Lung (tissue), 12 donors: ENCODE measurements around the gene RAD51D. TPM values are rescaled to one million over a fixed set of nuclear protein-coding genes. Genes with fewer than 3 reads are reported as not detected.
"Not testable (repeated sequence)": the region's sequence is repeated elsewhere in the genome, so short reads cannot be mapped to it uniquely, and the experiment has no call there.

ENCODE experiments used
- ATAC-seq: fragments of 200-7000 bp; cut with Tn5 transposase; one replicate; pipeline ENCODE4 v1.9.1; 2020; ENCODE audit warnings: moderate number of reproducible peaks; ENCODE audit not compliant: insufficient read depth, low FRiP score
- DNase-seq, 3 donors: peaks; one replicate each; pipeline ENCODE4 v3.0.0-alpha.2; 2013 to 2017
- H3K27ac ChIP-seq, 2 donors: one replicate each; pipeline ENCODE4 v1.5.1; 2013; ENCODE audit warnings: mild to moderate bottlenecking in 2 of 2, moderate library complexity in 2 of 2, control low read depth in 1 of 2, inconsistent platforms in 1 of 2, low read depth in 1 of 2, low read length in 1 of 2
- H3K27me3 ChIP-seq, 3 donors: one replicate each; pipeline ENCODE4 v1.5.1; 2013; ENCODE audit warnings: low read length in 2 of 3; ENCODE audit not compliant: control insufficient read depth in 3 of 3, insufficient read depth in 3 of 3
- H3K36me3 ChIP-seq, 4 donors: one replicate each; pipeline ENCODE4 v1.5.1; 2013; ENCODE audit warnings: low read length in 4 of 4, mild to moderate bottlenecking in 1 of 4, moderate library complexity in 1 of 4; ENCODE audit not compliant: control insufficient read depth in 4 of 4, insufficient read depth in 4 of 4
- H3K4me1 ChIP-seq, 5 donors: one replicate each; pipeline ENCODE4 v1.5.1; 2013; ENCODE audit warnings: low read length in 5 of 5, mild to moderate bottlenecking in 2 of 5, moderate library complexity in 1 of 5; ENCODE audit not compliant: control insufficient read depth in 5 of 5, insufficient read depth in 5 of 5
- H3K4me3 ChIP-seq: one replicate; pipeline ENCODE4 v1.5.1; 2013; ENCODE audit warnings: mild to moderate bottlenecking, control low read depth, moderate library complexity
- H3K9ac ChIP-seq, 2 donors: one replicate each; pipeline ENCODE4 v1.5.1; 2013; ENCODE audit warnings: low read length in 2 of 2, control low read depth in 1 of 2; ENCODE audit not compliant: insufficient read depth in 1 of 2
- H3K9me3 ChIP-seq, 4 donors: one replicate each; pipeline ENCODE4 v1.5.1; 2013; ENCODE audit warnings: low read length in 3 of 4, mild to moderate bottlenecking in 1 of 4, moderate library complexity in 1 of 4; ENCODE audit not compliant: control insufficient read depth in 4 of 4, insufficient read depth in 3 of 4
- CTCF ChIP-seq: IDR thresholded peaks from 2 replicates; pipeline ENCODE4 v1.5.1; 2012; ENCODE audit warnings: mild to moderate bottlenecking; ENCODE audit errors: control extremely low read depth, extremely low read depth
- WGBS, 2 donors: extraction: QIAGEN DNeasy Blood & Tissue Kit; methylation state at CpG; one replicate each; pipeline ENCODE4 v1.1.7; 2013; 5-methylcytosine and 5-hydroxymethylcytosine counted together
- polyA plus RNA-seq, 2 donors: library from polyadenylated mRNA; stranded (reverse); fragments of 200-250 nt; gene quantifications; one replicate each; pipeline ENCODE4 v1.2.1, GENCODE V29; 2013
- total RNA-seq, 2 donors: library from RNA; depleted of rRNA in 1 of 2; stranded (reverse); fragments of >200 nt in 1 of 2; gene quantifications; one replicate each; pipeline ENCODE4 v1.2.1, GENCODE V29; 2014 to 2021
- donor health status: control.
- donor health status: control.
- donor health status: Bipolar disorder and iron deficiency.
- donor health status: healthy.
- donor health status: DM: yes; HTN: yes; CAD: no.

Gene RAD51D
- total and polyA plus RNA-seq, 4 donors = 5.0 to 17.4 (median 8.9) TPM

GRCh38 chr17:35099908-35100307 lies 19.8 kb downstream of the RAD51D start:
- no peak overlapping the region for H3K9ac ChIP-seq
- DNase-seq = no peak
- H3K27me3 ChIP-seq = no peaks in the 10 kb centered on the region
- no peak for ATAC-seq
- H3K27ac ChIP-seq = no peak overlapping the region
- no peak for TF ChIP-seq CTCF
- no peaks in the 10 kb centered on the region for H3K4me1 ChIP-seq
- H3K36me3 ChIP-seq = peaks cover 6 to 33% (median 8%) of the 10 kb centered on the region in 4 donors
- no peak overlapping the region for H3K4me3 ChIP-seq
- no peaks in the 10 kb centered on the region for H3K9me3 ChIP-seq
- 57 to 91% methylated on average over 3 of the region's 3 CpGs for WGBS, 2 donors

- ATAC-seq (no peak), DNase-seq (no peak)
- Histone ChIP-seq H3K9me3 (no peaks in the 10 kb centered on the region), H3K4me3 (no peak overlapping the region), H3K9ac (no peak overlapping the region), H3K4me1 (no peaks in the 10 kb centered on the region), H3K36me3 (peaks cover 0 to 30% (median 8%) of the 10 kb centered on the region in 4 donors), H3K27ac (no peak overlapping the region), H3K27me3 (no peaks in the 10 kb centered on the region)
- TF ChIP-seq CTCF = no peak
- WGBS, 2 donors = 82 to 92% methylated on average over 2 of the region's 2 CpGs
Measured at GRCh38 chr17:35097776-35098175, 21.9 kb downstream of the RAD51D start.

- no peak for TF ChIP-seq CTCF
- no peak overlapping the region for H3K9ac ChIP-seq
- no peak overlapping the region for H3K4me3 ChIP-seq
- H3K9me3 ChIP-seq = no peaks in the 10 kb centered on the region
- ATAC-seq (no peak), DNase-seq (no peak)
- H3K27me3 ChIP-seq = no peaks in the 10 kb centered on the region
- peaks cover 0 to 20% (median 8%) of the 10 kb centered on the region in 4 donors for H3K36me3 ChIP-seq
- no peaks in the 10 kb centered on the region for H3K4me1 ChIP-seq
- WGBS, 2 donors = 94 to 100% methylated on average over 1 of the region's 1 CpG
- no peak overlapping the region for H3K27ac ChIP-seq
Measured at GRCh38 chr17:35095741-35096140, 23.9 kb downstream of the RAD51D start.

GRCh38 chr17:35094902-35095301 lies 24.8 kb downstream of the RAD51D start:
- no peaks in the 10 kb centered on the region for H3K27me3 ChIP-seq
- 84 to 85% methylated on average over 2 of the region's 2 CpGs for WGBS, 2 donors
- TF ChIP-seq CTCF = no peak
- H3K4me1 ChIP-seq = no peaks in the 10 kb centered on the region
- no peak for DNase-seq
- H3K4me3 ChIP-seq = no peak overlapping the region
- peaks cover 0 to 13% (median 5%) of the 10 kb centered on the region in 4 donors for H3K36me3 ChIP-seq
- H3K27ac ChIP-seq = no peak overlapping the region
- no peak for ATAC-seq
- H3K9me3 ChIP-seq = no peaks in the 10 kb centered on the region
- H3K9ac ChIP-seq = no peak overlapping the region

- peaks cover 0 to 18% (median 0%) of the 10 kb centered on the region in 5 donors for H3K4me1 ChIP-seq
- H3K9me3 ChIP-seq, H3K36me3 ChIP-seq, H3K27me3 ChIP-seq, H3K27ac ChIP-seq, ATAC-seq, H3K9ac ChIP-seq, H3K4me3 ChIP-seq, DNase-seq: not testable (repeated sequence)
- 90 to 91% methylated on average over 11 of the region's 11 CpGs for WGBS, 2 donors
Measured at GRCh38 chr17:35090707-35091106, 29.0 kb downstream of the RAD51D start.
